ENCODE results near the gene CDKL2. TPM values are rescaled to one million over a fixed set of nuclear protein-coding genes. Genes with fewer than 3 reads are reported as not detected.

CDKL2 gene
- polyA plus RNA-seq, 1 donor from 2014 or later = 25.7 TPM

DNA sequence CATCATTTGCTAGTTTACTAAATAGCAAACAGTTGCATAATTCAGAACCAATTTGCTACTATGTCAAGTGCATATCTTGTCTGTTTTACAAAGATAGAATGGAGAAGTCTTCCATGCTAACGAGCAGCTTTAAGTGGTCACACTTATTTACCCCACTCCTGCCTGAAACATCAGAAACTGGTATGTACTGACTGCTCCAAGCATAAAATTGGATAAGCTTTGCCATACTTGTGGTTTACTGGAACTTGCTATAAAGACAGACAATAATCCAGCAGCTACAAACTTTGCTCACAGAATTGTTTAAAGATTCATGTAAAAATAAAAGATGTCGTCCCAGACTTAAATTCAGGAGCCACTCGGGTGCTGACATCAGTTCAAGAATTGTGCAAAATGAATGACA is 13.3 kb upstream of the CDKL2 start:
- TF ChIP-seq RAD21 (conservative IDR thresholded peaks at IDR 0.05) (no peak), TAF1 (IDR thresholded peaks at IDR 0.05; ENCODE audit: low read depth) (no peak), EP300 (conservative IDR thresholded peaks at IDR 0.05; ENCODE audit: poor library complexity, severe bottlenecking) (no peak), REST (IDR thresholded peaks at IDR 0.05; ENCODE audit: borderline replicate concordance) (no peak), EZH2 (IDR thresholded peaks at IDR 0.05; ENCODE audit: borderline replicate concordance, insufficient read depth, low read length, poor library complexity, severe bottlenecking) (no peak), MXI1 (conservative IDR thresholded peaks at IDR 0.05; ENCODE audit: poor library complexity, severe bottlenecking) (no peak), POLR2AphosphoS5 (IDR thresholded peaks at IDR 0.05) (no peak), SMC3 (conservative IDR thresholded peaks at IDR 0.05; ENCODE audit: poor library complexity) (no peak)
- TF ChIP-seq, protein P1, sequence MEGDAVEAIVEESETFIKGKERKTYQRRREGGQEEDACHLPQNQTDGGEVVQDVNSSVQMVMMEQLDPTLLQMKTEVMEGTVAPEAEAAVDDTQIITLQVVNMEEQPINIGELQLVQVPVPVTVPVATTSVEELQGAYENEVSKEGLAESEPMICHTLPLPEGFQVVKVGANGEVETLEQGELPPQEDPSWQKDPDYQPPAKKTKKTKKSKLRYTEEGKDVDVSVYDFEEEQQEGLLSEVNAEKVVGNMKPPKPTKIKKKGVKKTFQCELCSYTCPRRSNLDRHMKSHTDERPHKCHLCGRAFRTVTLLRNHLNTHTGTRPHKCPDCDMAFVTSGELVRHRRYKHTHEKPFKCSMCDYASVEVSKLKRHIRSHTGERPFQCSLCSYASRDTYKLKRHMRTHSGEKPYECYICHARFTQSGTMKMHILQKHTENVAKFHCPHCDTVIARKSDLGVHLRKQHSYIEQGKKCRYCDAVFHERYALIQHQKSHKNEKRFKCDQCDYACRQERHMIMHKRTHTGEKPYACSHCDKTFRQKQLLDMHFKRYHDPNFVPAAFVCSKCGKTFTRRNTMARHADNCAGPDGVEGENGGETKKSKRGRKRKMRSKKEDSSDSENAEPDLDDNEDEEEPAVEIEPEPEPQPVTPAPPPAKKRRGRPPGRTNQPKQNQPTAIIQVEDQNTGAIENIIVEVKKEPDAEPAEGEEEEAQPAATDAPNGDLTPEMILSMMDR (IDR thresholded peaks at IDR 0.05; ENCODE audit: poor library complexity, severe bottlenecking) = no peak
- no peaks in the 10 kb centered on the region for H3F3A ChIP-seq (ENCODE audit: insufficient read depth, low read length, poor library complexity, severe bottlenecking)
- H3K27ac ChIP-seq (ENCODE audit: low read length) = no peak overlapping the region
- no peak overlapping the region for H3K9ac ChIP-seq (ENCODE audit: low read length)
- no peaks in the 10 kb centered on the region for H3K9me2 ChIP-seq (ENCODE audit: insufficient read depth, low read length)
- H3K9me3 ChIP-seq (ENCODE audit: low read length) = no peaks in the 10 kb centered on the region
- no peak overlapping the region for H3K4me3 ChIP-seq (ENCODE audit: low read length)
- no peak overlapping the region for H2AFZ ChIP-seq (ENCODE audit: low read depth, low read length)
- no peaks in the 10 kb centered on the region for H3K79me2 ChIP-seq (replicated peaks; ENCODE audit: insufficient read depth, low read length)
- peaks cover 24% of the 10 kb centered on the region for H3K36me3 ChIP-seq (ENCODE audit: insufficient read depth, low read length)
- no peaks in the 10 kb centered on the region for H4K20me1 ChIP-seq (ENCODE audit: insufficient read depth)
- H3K27me3 ChIP-seq (ENCODE audit: insufficient read depth, low read depth, low read length) = no peaks in the 10 kb centered on the region
- H3K4me2 ChIP-seq (ENCODE audit: low read length) = no peak overlapping the region

- Histone ChIP-seq H3K27me3 (ENCODE audit: insufficient read depth, low read depth, low read length) (no peaks in the 10 kb centered on the region), H4K20me1 (ENCODE audit: insufficient read depth) (no peaks in the 10 kb centered on the region), H3K9me3 (ENCODE audit: low read length) (no peaks in the 10 kb centered on the region), H2AFZ (ENCODE audit: low read depth, low read length) (no peak overlapping the region), H3K36me3 (ENCODE audit: insufficient read depth, low read length) (no peaks in the 10 kb centered on the region), H3K79me2 (replicated peaks; ENCODE audit: insufficient read depth, low read length) (no peaks in the 10 kb centered on the region), H3K9me2 (ENCODE audit: insufficient read depth, low read length) (no peaks in the 10 kb centered on the region), H3K4me2 (ENCODE audit: low read length) (no peak overlapping the region), H3K27ac (ENCODE audit: low read length) (no peak overlapping the region), H3F3A (ENCODE audit: insufficient read depth, low read length, poor library complexity, severe bottlenecking) (no peaks in the 10 kb centered on the region), H3K9ac (ENCODE audit: low read length) (no peak overlapping the region), H3K4me3 (ENCODE audit: low read length) (no peak overlapping the region)
- TF ChIP-seq POLR2AphosphoS5 (IDR thresholded peaks at IDR 0.05) = no peak
- TF ChIP-seq EP300 (conservative IDR thresholded peaks at IDR 0.05; ENCODE audit: poor library complexity, severe bottlenecking) = no peak
- no peak for TF ChIP-seq MXI1 (conservative IDR thresholded peaks at IDR 0.05; ENCODE audit: poor library complexity, severe bottlenecking)
- TF ChIP-seq EZH2 (IDR thresholded peaks at IDR 0.05; ENCODE audit: borderline replicate concordance, insufficient read depth, low read length, poor library complexity, severe bottlenecking) = no peak
- no peak for TF ChIP-seq RAD21 (conservative IDR thresholded peaks at IDR 0.05)
- TF ChIP-seq, protein P1 (IDR thresholded peaks at IDR 0.05; ENCODE audit: poor library complexity, severe bottlenecking) = no peak
- TF ChIP-seq SMC3 (conservative IDR thresholded peaks at IDR 0.05; ENCODE audit: poor library complexity) = no peak
- no peak for TF ChIP-seq TAF1 (IDR thresholded peaks at IDR 0.05; ENCODE audit: low read depth)
- TF ChIP-seq REST (IDR thresholded peaks at IDR 0.05; ENCODE audit: borderline replicate concordance) = no peak
Measured at GRCh38 chr4:75639124-75639695, 8.9 kb upstream of the CDKL2 start.

All from neural cell (in vitro differentiated cells).